ENCODE data around the gene VWA8.

GRCh38 chr13:41706152-41706551, 254.8 kb downstream of the VWA8 start:
- TF ChIP-seq CTCF (tag by site-specific recombination; IDR thresholded peaks at IDR 0.05), result no peak
- TF ChIP-seq ZBTB7A (tag by site-specific recombination; IDR thresholded peaks at IDR 0.05; ENCODE audit: low read depth), result no peak
- TF ChIP-seq SALL2 (tag by site-specific recombination; IDR thresholded peaks at IDR 0.05; ENCODE audit: borderline replicate concordance), result no peak
- no peak for TF ChIP-seq ZNF629 (tag by site-specific recombination; IDR thresholded peaks at IDR 0.05)
- TF ChIP-seq PRDM10 (tag by site-specific recombination; IDR thresholded peaks at IDR 0.05), result no peak
- TF ChIP-seq ZNF561 (tag by site-specific recombination; IDR thresholded peaks at IDR 0.05; ENCODE audit: borderline replicate concordance), result no peak
- TF ChIP-seq ZFP41 (tag by site-specific recombination; IDR thresholded peaks at IDR 0.05; ENCODE audit: borderline replicate concordance), result no peak
